HG02970 (cell line): ENCODE results near the gene EHD4.

Source experiments
- ATAC-seq: cut with Tn5 transposase; IDR thresholded peaks from one replicate; pipeline ENCODE4 v1.9.1; 2021; ENCODE audit warnings: mild to moderate bottlenecking, moderate library complexity, moderate number of reproducible peaks; ENCODE audit not compliant: unreplicated experiment, low FRiP score

The EHD4 gene

GRCh38 chr15:41884458-41884857 is 87.9 kb downstream of the EHD4 start:
- no peak for ATAC-seq

DNA sequence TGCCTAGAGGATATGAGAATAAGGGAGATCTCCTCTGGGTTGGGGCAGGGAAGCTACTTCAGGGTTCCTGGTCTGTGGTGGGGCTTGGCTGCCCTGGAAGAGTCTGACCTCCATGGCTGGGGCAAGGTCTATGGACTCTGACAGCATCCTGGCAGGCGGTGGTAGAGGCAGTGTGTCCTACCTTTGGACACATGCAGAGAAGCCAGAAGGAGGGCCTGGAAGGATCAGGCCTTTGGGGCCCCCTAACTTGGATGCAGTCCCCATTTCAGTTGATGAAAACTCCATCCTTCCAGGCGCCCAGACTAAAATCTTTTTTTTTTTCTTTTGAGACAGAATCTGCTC is 88.9 kb downstream of the EHD4 start:
- ATAC-seq: no peak

DNA sequence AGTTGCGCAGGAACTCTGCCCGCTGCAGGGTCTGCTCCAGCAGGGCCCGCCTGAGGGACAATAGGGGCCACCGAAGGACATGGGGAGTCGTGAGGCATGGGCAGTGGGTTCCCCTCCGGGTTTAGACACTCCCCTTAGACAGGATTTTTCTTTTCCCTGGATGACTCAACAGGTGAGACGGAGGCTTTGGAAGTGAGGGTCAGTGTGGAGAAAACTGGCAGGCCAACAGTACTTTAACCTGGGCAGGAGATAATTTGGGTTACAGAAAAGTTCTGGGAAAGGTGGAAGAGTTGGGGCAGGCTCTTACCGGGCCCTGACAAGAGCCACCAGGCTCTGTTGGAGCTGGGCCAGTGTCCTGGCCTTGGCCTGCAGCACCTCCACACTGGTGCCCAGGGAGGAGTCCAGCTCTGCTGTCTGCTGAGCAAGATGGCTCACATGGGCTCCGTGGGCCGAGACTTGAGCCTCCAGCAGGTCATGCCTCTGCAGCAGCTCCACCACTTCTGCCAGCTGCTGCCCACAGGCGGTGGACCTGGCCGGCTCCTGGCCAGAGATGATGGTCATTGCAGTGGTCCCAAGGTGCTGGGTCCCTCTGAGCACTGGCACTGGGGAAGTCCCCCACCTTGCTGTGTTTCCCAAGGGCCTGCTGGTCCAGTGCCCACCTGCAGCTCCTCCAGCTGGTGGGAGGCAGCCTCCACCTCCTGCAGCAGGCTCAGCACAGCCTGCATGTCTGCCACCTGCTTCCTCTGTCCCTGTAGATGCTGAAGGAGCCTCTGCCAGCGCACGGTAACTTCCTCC is 89.5 kb downstream of the EHD4 start:
- no peak for ATAC-seq

- no peak for ATAC-seq
Observed at GRCh38 chr15:41881920-41882688, 90.3 kb downstream of the EHD4 start.

DNA sequence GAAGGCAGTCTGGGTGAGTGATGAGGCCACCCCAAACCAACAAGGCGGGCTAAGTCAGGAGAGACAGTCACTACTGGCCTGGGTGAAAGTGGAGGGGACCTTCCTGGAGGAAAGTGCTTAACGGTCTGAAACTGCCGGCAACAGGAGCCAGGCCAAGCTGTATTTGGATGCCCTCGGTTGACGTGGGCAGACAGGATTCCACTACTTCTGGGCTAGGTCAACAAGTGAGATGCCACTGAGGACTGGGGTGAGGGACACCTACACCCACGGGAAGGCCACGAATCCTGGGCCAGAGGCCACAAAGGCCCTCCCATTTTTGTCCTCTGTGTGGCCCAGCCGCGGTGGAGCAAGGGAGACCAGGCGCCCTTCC is 90.8 kb downstream of the EHD4 start:
- no peak for ATAC-seq

DNA sequence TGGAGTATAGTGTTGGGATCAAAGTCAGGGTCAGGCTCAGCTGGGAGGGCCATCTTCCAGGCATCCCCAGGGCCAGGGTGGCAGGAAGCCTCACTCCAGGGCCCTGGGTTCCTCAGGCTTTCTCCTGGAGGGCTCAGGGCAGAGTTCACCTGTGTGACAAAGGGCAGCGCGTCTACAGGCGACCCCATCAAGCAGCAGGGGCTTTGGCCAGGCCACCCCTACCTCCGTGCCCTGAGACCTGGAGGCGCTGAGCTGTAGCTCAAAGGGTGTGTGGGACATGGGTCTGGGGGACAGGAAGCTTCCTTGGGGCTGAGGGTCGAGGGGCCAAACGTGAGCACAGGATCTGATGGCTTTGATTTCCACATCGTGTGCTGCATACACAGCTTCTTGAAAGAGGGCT is 91.3 kb downstream of the EHD4 start:
- ATAC-seq: no peak

DNA sequence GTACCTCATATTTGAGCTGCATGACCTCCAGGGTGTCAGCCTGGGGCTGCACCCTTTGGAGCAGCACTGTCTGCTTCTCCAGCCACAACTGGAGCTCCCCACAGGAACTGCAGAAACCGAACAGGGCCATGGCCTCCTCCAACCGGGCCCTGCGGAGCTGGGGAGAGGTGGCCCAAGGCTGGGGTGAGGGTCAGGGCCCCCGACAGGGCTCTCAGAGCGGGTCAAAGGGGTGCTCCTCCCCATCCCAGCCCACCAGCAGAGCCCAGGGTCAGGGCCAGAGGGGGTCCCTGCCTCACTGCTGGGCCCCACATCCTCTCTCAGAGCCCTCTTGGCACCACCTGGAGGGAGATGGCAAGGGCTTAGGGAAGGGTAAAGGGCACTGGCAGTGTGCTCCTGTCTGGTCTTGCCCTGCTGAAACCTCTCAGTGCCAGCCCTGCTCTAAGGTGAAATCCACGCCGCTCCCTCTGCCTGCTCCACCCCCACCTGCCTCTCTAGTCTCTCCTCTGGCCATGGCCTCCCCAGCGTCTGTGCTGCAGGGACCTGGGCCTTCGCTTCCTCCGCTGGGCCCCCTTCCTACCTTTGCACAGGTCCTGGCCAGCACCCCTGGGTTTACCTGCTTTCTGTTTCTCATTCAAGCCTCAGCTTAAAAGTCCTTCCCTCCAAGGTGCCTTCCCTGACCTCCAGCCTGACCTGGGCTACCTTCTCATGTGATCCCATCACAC is 92.0 kb downstream of the EHD4 start:
- ATAC-seq: no peak

DNA sequence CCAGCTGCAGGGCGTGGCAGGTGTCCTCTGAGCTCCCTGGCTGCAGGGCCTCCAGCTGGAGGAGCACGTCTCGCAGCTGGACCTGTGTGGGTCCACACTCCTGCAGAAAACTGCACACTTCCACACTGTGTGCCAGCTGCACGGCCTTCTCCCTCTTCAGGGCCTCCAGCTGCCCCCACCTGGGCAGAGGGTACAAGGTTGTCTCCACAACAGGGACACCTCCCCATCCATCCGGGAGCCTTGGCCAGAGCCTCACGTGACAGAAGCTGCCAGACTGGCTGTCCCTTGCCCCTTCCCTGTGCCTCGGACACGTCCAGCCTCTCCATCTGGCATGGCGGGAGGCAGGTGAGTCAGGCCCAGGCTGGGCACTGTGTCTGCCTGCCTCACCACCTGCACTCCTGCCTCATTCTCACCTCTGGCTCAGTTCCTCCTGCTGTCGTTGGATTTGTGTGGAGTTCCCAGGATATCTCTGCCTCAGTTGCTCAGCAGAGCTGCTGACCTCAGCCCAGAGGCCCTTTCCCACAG is 93.0 kb downstream of the EHD4 start:
- ATAC-seq: no peak

GRCh38 chr15:41878355-41878699 is 94.0 kb downstream of the EHD4 start:
- ATAC-seq: no peak

DNA sequence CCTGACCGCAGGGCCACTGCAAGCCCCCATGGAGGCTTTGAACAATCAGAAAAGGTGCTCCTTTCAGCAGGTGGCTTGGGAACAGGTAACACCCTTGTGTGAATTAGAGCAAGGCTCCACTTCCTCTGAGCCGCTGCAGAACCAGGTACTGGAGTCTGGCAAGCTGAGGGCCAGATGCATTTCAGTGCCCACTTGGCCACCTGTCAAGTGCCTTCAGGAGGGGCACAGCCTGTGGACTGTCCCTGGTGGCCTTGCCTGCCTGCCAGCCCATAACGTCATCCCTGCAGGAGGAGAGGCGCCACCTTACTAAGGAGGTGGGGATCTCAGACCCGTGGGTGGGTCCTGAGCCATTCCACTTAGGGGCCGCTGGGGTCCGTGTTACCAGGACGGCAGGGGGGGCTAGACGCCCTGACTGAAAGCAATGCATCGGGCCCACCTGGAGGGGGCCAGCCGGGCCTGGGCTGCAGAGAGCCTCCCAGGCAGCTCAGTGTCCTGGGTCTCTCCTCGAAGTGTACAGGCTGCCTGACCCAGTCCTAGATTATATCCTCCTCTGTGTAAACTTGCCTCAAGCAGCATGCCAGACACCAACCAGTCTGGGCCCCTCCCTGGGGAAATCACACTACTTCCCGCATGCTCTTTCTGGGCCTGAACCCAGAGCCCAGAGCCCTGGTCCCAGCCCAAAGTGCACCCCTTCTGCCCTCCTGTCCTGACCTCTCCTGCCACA is 94.6 kb downstream of the EHD4 start:
- no peak for ATAC-seq

GRCh38 chr15:41876689-41877088 is 95.7 kb downstream of the EHD4 start:
- no peak for ATAC-seq

DNA sequence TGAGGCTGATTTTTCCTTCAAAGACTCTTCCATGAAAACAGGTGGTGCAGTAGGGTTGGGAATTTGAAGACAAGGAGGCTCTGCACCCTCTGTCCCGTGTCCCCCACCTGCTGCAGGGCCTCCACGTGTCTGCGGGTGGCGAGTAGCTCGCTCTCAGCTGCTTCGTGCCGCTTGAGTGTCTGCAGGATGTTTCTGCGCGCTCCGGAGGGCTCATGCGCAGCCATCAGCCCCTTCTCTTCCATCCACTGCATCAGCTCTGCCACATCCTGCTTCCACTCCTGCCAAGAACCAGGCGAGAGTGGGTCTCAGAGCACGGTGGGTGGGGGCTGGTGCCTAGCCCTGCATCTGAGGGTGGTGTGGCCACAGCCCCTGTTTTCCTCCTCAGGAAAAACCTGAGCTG is 96.3 kb downstream of the EHD4 start:
- no peak for ATAC-seq

- ATAC-seq: no peak
Observed at GRCh38 chr15:41874736-41875135, 97.6 kb downstream of the EHD4 start.

GRCh38 chr15:41873711-41874110 is 98.6 kb downstream of the EHD4 start:
- no peak for ATAC-seq

GRCh38 chr15:41872166-41872747 is 100.1 kb downstream of the EHD4 start:
- no peak for ATAC-seq

DNA sequence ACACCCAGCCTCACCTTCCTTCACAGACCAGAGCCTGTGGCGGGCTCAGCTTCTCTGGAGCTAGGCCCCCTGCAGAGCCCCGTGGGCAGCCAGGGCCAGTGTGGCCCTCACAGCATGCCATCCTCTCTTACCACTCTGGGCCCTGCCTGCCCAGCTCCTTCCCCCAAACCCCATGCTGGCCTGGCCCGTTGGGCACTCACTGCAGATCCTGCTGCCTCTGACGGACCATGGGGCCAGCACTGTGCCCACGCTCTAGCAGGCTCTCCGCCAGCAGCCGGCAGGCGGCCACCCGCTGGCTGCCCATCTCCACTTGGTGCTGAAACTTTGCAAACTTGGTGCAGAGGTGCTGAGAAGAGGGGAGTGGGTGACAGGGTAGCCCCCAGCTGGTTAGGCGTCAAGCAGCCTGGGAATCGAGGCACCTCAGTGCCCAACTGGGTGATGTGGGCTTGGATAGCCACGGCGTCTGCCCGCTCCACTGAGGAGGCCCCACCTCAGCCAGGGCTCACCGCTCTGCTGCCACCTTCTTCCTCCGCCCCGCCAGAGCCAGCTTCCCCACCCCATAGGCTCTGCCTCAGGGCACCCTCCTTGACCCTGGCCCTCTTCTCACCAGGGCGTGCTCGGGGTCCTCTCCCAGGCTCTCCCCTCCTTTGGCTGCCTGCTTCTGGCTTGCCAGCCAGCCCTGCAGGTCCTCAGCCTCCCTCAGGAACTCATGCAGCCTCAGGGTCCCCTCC is 101.0 kb downstream of the EHD4 start:
- ATAC-seq: no peak

DNA sequence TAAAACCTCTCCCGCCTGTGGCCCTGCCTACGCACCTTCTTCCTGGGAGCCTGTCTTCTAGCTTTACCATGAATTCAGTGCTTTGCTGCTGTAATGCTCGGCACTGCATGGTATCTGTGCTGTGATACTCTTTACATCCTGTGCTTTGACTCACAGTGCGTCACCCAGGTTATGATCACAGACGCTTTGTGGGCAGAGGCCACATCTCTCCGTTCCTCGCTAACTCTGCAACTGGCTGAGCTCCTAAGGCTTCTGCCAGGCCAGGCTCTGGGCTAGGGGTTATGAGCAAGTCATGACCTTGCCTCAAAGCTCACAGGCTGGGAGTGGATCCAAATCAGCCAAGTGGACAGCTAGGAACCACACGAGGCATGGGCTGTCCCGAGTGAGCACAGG is 101.7 kb downstream of the EHD4 start:
- no peak for ATAC-seq

- no peak for ATAC-seq
Observed at GRCh38 chr15:41869770-41870688, 102.3 kb downstream of the EHD4 start.

DNA sequence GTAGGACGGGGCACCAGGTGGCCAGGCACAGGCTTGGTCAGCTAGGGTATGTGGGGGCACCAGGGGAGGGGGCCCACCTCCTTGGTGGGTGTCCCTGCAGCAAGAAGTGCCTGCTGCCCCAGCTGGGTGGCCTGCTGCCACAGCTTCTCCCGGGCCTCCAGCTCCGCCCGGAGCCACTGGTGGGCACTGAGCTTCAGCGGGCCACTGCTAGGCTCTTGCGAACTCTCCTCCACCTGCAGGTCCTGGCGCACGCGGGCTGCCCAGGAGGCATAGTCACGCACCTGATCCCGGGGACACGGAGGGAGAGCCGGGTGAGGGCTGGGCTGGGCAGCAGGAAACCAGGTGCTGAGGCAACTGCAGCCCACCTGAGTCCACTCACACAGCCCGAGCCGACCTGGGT is 104.0 kb downstream of the EHD4 start:
- ATAC-seq: no peak
